Astrocyte of the spinal cord (primary cell): ENCODE results near the gene APOBEC2.

Experiments
- DNase-seq: peaks from one replicate; pipeline ENCODE4 v3.0.0; 2011; ENCODE audit warnings: low read depth, low spot score
- H3K4me3 ChIP-seq: 2 replicates; pipeline ENCODE4 v1.5.1; 2011; ENCODE audit warnings: low read depth, mild to moderate bottlenecking, low read length, moderate library complexity
- in situ Hi-C: cut with HindIII; loops from 2 replicates; pipeline ENCODE4 v1.10.0; 2017; ENCODE audit warnings: low sequenced_read_pairs
- TF ChIP-seq, protein P1 (sequence below): IDR thresholded peaks from 2 replicates; pipeline ENCODE4 v1.5.1; 2012; ENCODE audit warnings: low read depth, mild to moderate bottlenecking, low read length, inconsistent platforms

APOBEC2 gene

DNA sequence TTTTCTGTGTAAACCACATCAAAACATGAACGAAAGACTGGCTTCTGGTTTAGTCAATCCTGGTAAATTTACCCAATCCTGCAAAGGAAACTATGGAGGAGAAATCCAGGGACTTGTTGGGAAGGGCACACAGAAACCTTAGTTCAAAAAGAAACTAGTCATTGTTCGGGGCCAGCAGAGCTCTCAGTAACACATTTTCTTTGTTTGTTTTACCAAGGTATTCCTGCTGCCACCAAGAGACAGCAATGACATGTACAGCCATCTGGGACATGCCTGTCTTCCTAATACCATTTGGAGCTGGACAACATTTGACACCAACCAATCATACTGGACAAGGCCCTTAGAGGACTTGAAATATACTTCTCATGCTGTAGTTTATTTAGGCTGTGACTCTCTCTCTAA, 10.9 kb downstream of the APOBEC2 start:
- no peak overlapping the region for H3K4me3 ChIP-seq
- TF ChIP-seq, protein P1, sequence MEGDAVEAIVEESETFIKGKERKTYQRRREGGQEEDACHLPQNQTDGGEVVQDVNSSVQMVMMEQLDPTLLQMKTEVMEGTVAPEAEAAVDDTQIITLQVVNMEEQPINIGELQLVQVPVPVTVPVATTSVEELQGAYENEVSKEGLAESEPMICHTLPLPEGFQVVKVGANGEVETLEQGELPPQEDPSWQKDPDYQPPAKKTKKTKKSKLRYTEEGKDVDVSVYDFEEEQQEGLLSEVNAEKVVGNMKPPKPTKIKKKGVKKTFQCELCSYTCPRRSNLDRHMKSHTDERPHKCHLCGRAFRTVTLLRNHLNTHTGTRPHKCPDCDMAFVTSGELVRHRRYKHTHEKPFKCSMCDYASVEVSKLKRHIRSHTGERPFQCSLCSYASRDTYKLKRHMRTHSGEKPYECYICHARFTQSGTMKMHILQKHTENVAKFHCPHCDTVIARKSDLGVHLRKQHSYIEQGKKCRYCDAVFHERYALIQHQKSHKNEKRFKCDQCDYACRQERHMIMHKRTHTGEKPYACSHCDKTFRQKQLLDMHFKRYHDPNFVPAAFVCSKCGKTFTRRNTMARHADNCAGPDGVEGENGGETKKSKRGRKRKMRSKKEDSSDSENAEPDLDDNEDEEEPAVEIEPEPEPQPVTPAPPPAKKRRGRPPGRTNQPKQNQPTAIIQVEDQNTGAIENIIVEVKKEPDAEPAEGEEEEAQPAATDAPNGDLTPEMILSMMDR = no peak
- no peak for DNase-seq
- in situ Hi-C loops = no loop called here

DNA sequence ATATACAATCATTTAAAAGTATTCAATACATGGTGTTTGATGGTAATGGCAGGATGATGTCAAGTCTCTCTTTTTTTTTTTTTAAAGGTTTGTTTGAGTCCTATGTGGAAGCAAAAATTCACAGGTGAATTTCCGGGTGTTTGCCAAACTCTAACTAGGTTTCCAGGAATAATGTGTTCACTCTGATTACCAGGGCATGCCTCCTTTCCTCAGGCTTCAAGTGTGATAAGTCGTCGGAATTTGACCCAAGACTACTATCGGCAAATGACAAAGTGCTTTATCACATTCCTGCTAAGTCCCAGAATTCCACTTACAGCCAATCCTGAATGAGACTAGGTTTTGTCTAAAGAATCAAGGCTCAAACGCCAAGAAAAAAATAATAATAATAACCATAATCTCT, 11.8 kb downstream of the APOBEC2 start:
- H3K4me3 ChIP-seq = no peak overlapping the region
- in situ Hi-C loops = no loop called here
- TF ChIP-seq, protein P1 = no peak
- no peak for DNase-seq

DNA sequence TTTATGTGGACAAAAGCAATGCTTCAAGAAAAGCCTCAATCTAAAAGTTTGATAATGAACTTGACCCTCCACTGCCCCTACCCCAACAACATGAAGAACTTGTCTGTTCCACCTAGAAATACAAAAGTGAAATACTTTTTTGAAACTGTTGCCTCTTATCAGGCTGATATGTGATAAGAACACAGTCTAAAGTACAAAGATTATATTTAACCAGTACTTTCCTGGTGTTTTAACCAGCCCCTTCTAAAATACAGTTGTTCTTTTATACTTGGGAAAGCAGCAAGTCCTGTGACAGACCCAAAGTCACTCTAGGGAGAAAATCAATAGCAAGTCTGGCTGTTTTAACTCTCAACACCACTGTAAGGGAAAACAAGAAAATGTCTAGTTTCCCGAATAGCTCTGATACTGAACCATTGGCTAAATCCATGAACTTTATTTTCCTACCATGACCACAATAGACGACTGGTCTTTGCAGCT, 12.6 kb downstream of the APOBEC2 start:
- H3K4me3 ChIP-seq = no peak overlapping the region
- no peak for DNase-seq
- in situ Hi-C loops = no loop called here
- TF ChIP-seq, protein P1 = no peak

DNA sequence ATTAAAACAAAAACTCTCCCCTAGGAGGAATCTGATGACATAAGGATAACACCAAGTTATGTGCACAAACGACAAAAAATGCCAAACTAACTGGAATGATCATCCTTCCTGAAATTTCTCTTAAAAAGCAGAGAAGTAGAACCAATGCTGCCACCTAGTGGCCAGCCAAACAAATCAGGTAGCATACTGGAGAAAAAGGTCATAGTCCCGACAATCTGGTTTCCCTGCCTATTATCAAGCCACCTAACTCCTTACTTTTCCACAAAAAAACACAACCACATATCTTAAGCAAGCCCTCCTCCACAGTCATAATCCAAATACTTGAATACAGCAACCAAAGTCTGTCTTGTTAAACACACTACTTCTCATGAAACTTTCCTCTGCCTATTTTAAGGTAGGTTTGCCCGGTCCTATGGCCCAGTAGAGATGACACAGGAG, 13.9 kb downstream of the APOBEC2 start:
- DNase-seq = peak; percentile 83
- TF ChIP-seq, protein P1 = peak; percentile 84
- in situ Hi-C loops = no loop called here
- H3K4me3 ChIP-seq = no peak overlapping the region

DNA sequence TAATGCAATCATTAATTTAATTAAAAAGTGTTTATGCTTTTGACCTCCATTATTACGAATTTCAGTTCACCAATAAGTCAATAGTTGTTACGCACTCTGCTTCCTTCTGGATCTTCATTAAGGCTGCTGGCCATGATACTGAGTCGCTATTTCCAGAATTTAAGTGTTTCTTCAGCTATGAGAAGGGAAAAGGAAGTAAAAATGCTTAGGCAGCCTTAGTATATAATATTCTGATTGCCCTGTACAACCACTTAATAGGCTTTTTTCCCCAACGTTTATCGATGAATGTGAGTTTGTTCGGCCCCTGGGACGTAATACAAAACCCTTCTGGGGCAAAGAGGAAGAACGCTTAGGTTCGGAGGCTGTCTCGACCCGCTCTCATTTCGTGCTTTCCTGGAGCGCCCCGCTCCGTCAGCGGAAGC, 18.5 kb downstream of the APOBEC2 start:
- in situ Hi-C loops = no loop called here
- DNase-seq = no peak
- TF ChIP-seq, protein P1 = no peak
- H3K4me3 ChIP-seq = peak overlapping the region; percentile 88

DNA sequence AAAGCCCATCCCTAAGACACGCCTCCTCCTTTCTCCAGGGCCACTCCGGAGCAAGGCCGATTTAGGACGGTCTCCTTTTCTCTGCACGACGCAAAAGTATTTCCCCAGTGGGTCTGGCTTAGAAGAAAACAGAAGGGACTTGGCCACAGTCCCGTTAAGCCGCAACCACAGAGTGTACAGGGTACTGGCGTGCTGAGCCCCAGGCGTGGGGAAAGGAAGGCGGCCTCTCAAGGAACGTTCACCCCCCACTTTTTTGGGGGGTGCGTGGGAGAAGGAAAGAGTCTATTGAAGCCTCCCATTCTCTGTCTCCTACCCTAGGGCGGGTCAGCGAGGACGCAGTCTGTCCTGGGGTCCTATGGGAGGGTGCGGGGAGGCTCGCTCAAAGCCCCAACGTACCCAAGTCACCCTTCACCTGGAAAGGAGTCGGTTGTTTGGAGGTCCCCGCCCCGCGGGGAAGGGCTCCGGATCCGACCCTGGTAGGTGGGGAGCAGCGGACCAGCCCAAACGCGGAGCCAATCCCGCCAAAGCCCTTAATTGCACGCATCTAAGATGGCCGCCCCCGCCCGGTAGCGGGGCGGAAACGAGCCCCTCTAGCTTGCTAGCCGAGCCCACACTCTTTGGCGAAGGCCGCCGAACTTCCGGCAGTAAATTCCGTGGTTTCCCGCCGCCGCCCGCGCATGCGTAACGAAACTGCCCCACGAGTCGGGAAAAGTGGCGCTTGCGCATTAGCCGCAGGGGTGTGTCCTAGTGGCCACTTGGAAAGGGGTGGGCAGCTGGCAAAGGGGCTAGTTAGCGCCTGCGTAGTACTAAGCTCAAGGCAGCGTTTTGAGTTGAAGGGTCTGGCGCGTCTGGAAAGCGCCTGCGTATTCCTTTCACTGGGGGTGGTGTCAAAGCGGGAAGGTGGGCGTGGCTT, 19.2 kb downstream of the APOBEC2 start, which contains the start of gene OARD1:
Gene OARD1 (minus strand): TSS at position 434 of the 913 bp plus-strand sequence. CDS start 722 bp downstream, outside the sequence.
- TF ChIP-seq, protein P1 = no peak
- in situ Hi-C loops = no loop called here
- peak within 1 kb of the TSS; percentile 88 for H3K4me3 ChIP-seq

More for the DNA sequence above, 19.2 kb downstream of the APOBEC2 start, which contains the start of gene OARD1:
- DNase-seq = peak; percentile 100
